ENCODE measurements around the gene SOWAHA. TPM values are rescaled to one million over a fixed set of nuclear protein-coding genes. Genes with fewer than 3 reads are reported as not detected.

SOWAHA gene
- total RNA-seq, 1 experiment from 2014 or later: 0.78 TPM

GRCh38 chr5:132856011-132856410, 42.9 kb downstream of the SOWAHA start:
- CTCF ChIA-PET: no interaction called here
- no peaks in the 10 kb centered on the region for H3K4me1 Mint-ChIP-seq (ENCODE audit: low read depth, unreplicated experiment)
- intact Hi-C loops (cut with micrococcal nuclease; ENCODE audit: unreplicated experiment): no loop called here
- TF ChIP-seq CTCF (IDR thresholded peaks at IDR 0.05; ENCODE audit: unreplicated experiment): no peak
- no peaks in the 10 kb centered on the region for H3K9me3 Mint-ChIP-seq (ENCODE audit: low read depth, unreplicated experiment)
- no peak for DNase-seq
- no peak overlapping the region for H3K27ac Mint-ChIP-seq (ENCODE audit: unreplicated experiment)
- BruUV-seq (replicated peaks): no TSS peak
- no peak overlapping the region for H3K4me3 Mint-ChIP-seq (ENCODE audit: low read depth, unreplicated experiment)
- no peaks in the 10 kb centered on the region for H3K36me3 Mint-ChIP-seq (ENCODE audit: insufficient read depth, unreplicated experiment)
- no peaks in the 10 kb centered on the region for H3K27me3 Mint-ChIP-seq (ENCODE audit: unreplicated experiment)

GRCh38 chr5:132859889-132860437, 46.9 kb downstream of the SOWAHA start:
- no peaks in the 10 kb centered on the region for H3K27me3 Mint-ChIP-seq (ENCODE audit: unreplicated experiment)
- H3K27ac Mint-ChIP-seq (ENCODE audit: unreplicated experiment): no peak overlapping the region
- CTCF ChIA-PET: no interaction called here
- no peak for TF ChIP-seq CTCF (IDR thresholded peaks at IDR 0.05; ENCODE audit: unreplicated experiment)
- H3K4me1 Mint-ChIP-seq (ENCODE audit: low read depth, unreplicated experiment): no peaks in the 10 kb centered on the region
- no peaks in the 10 kb centered on the region for H3K9me3 Mint-ChIP-seq (ENCODE audit: low read depth, unreplicated experiment)
- intact Hi-C loops (cut with micrococcal nuclease; ENCODE audit: unreplicated experiment): no loop called here
- H3K36me3 Mint-ChIP-seq (ENCODE audit: insufficient read depth, unreplicated experiment): no peaks in the 10 kb centered on the region
- no TSS peak for BruUV-seq (replicated peaks)
- no peak for DNase-seq
- H3K4me3 Mint-ChIP-seq (ENCODE audit: low read depth, unreplicated experiment): no peak overlapping the region

GRCh38 chr5:132860742-132861141, 47.6 kb downstream of the SOWAHA start:
- Mint-ChIP-seq H3K36me3 (ENCODE audit: insufficient read depth, unreplicated experiment) (peaks cover under 1% of the 10 kb centered on the region), H3K4me3 (ENCODE audit: low read depth, unreplicated experiment) (no peak overlapping the region), H3K27me3 (ENCODE audit: unreplicated experiment) (no peaks in the 10 kb centered on the region), H3K9me3 (ENCODE audit: low read depth, unreplicated experiment) (no peaks in the 10 kb centered on the region), H3K27ac (ENCODE audit: unreplicated experiment) (no peak overlapping the region), H3K4me1 (ENCODE audit: low read depth, unreplicated experiment) (no peaks in the 10 kb centered on the region)
- intact Hi-C loops (cut with micrococcal nuclease; ENCODE audit: unreplicated experiment): no loop called here
- CTCF ChIA-PET: no interaction called here
- no peak for DNase-seq
- BruUV-seq (replicated peaks): no TSS peak
- TF ChIP-seq CTCF (IDR thresholded peaks at IDR 0.05; ENCODE audit: unreplicated experiment): no peak

- no peak for TF ChIP-seq CTCF (IDR thresholded peaks at IDR 0.05; ENCODE audit: unreplicated experiment)
- intact Hi-C loops (cut with micrococcal nuclease; ENCODE audit: unreplicated experiment): loop anchor here (5.0 kb wide), 1 partner anchor 479 kb away; no protein-coding TSS in a partner anchor
- Mint-ChIP-seq H3K4me3 (ENCODE audit: low read depth, unreplicated experiment) (peak overlapping the region; percentile 82), H3K27ac (ENCODE audit: unreplicated experiment) (peak overlapping the region; percentile 93), H3K27me3 (ENCODE audit: unreplicated experiment) (no peaks in the 10 kb centered on the region), H3K4me1 (ENCODE audit: low read depth, unreplicated experiment) (peaks cover 8% of the 10 kb centered on the region), H3K36me3 (ENCODE audit: insufficient read depth, unreplicated experiment) (peaks cover 49% of the 10 kb centered on the region), H3K9me3 (ENCODE audit: low read depth, unreplicated experiment) (no peaks in the 10 kb centered on the region)
- no peak for DNase-seq
- CTCF ChIA-PET: interaction anchor here (0.7 to 1.6 kb wide), 6 partner anchors 8 to 339 kb away, joined by 3 to 9 read pairs (median 4); partner anchors contain the start of gene CCNI2
- BruUV-seq (replicated peaks): TSS peak; percentile 88
Observed at GRCh38 chr5:132865668-132866341, 52.7 kb downstream of the SOWAHA start.

Other genes starting within 250 kb of the SOWAHA start
- not detected in 2 replicates for gene IL13, start 155.1 kb upstream of the SOWAHA start, total RNA-seq (2022)
- not detected in 2 replicates for gene IL4, start 139.3 kb upstream of the SOWAHA start, total RNA-seq (2022)
- gene KIF3A, start 75.8 kb upstream of the SOWAHA start, total RNA-seq (2022): 17.5 and 18.9 TPM in 2 replicates
- 3.3 and 3.4 TPM in 2 replicates for gene CCNI2, start 65.9 kb upstream of the SOWAHA start, total RNA-seq (2022)
- gene SEPTIN8, start 36.1 kb upstream of the SOWAHA start, total RNA-seq (2022): 40.4 and 48.5 TPM in 2 replicates
- gene SHROOM1, start 17.3 kb downstream of the SOWAHA start, total RNA-seq (2022): 24.5 and 27.0 TPM in 2 replicates
- 0.61 and 0.94 TPM in 2 replicates for gene GDF9, start 53.2 kb downstream of the SOWAHA start, total RNA-seq (2022)
- 678 and 719 TPM in 2 replicates for gene UQCRQ, start 53.3 kb downstream of the SOWAHA start, total RNA-seq (2022)
- gene LEAP2, start 60.4 kb downstream of the SOWAHA start, total RNA-seq (2022): 2.3 and 2.8 TPM in 2 replicates
- gene AFF4, start 150.3 kb downstream of the SOWAHA start, total RNA-seq (2022): 87.1 and 102 TPM in 2 replicates
- gene ZCCHC10, start 213.2 kb downstream of the SOWAHA start, total RNA-seq (2022): 25.9 and 31.8 TPM in 2 replicates
- gene HSPA4, start 238.7 kb downstream of the SOWAHA start, total RNA-seq (2022): 294 and 296 TPM in 2 replicates

All from Calu3 (cell line).